H9 (cell line): ENCODE data around the gene ELK1. TPM values are rescaled to one million over a fixed set of nuclear protein-coding genes. Genes with fewer than 3 reads are reported as not detected.

ENCODE experiments used
- DNase-seq: peaks from one replicate; pipeline ENCODE4 v3.0.0-alpha.2; 2017
- H2AFZ ChIP-seq: one replicate; pipeline ENCODE4 v1.6.1; 2013; ENCODE audit warnings: mild to moderate bottlenecking, low read length, control low read depth, moderate library complexity
- H2AK5ac ChIP-seq: 2 replicates; pipeline ENCODE4 v1.6.1; 2013; ENCODE audit warnings: low read length, control low read depth, mixed read lengths; ENCODE audit not compliant: insufficient read length
- H2BK120ac ChIP-seq: one replicate; pipeline ENCODE4 v1.6.1; 2013; ENCODE audit warnings: low read depth, mild to moderate bottlenecking, low read length, control low read depth, inconsistent platforms; ENCODE audit not compliant: poor library complexity, severe bottlenecking
- H2BK12ac ChIP-seq: 2 replicates; pipeline ENCODE4 v1.6.1; 2013; ENCODE audit warnings: low read length, control low read depth, mixed read lengths, low read depth; ENCODE audit not compliant: insufficient read length
- H2BK15ac ChIP-seq: 2 replicates; pipeline ENCODE4 v1.6.1; 2013; ENCODE audit warnings: low read depth, low read length, control low read depth
- H2BK20ac ChIP-seq: one replicate; pipeline ENCODE4 v1.6.1; 2013; ENCODE audit warnings: low read depth, mild to moderate bottlenecking, low read length, control low read depth, inconsistent platforms; ENCODE audit not compliant: poor library complexity, severe bottlenecking
- H2BK5ac ChIP-seq: 2 replicates; pipeline ENCODE4 v1.6.1; 2013; ENCODE audit warnings: low read length, control low read depth, mixed read lengths; ENCODE audit not compliant: insufficient read length
- H3K14ac ChIP-seq: 2 replicates; pipeline ENCODE4 v1.6.1; 2013; ENCODE audit warnings: low read length, control low read depth; ENCODE audit not compliant: insufficient read depth
- H3K18ac ChIP-seq: 2 replicates; pipeline ENCODE4 v1.6.1; 2013; ENCODE audit warnings: low read depth, mild to moderate bottlenecking, mixed read lengths, low read length, control low read depth; ENCODE audit not compliant: insufficient read length
- H3K23ac ChIP-seq: 2 replicates; pipeline ENCODE4 v1.6.1; 2013; ENCODE audit warnings: low read length, control low read depth, mixed read lengths, low read depth; ENCODE audit not compliant: insufficient read length
- H3K23me2 ChIP-seq: 2 replicates; pipeline ENCODE4 v1.6.1; 2013; ENCODE audit warnings: low read depth, mild to moderate bottlenecking, mixed read lengths, low read length, control low read depth; ENCODE audit not compliant: insufficient read length, poor library complexity, severe bottlenecking
- H3K27ac ChIP-seq: 2 replicates; pipeline ENCODE4 v1.5.1; 2013; ENCODE audit warnings: low read length, control low read depth, mixed read lengths, low read depth; ENCODE audit not compliant: insufficient read length
- H3K27me3 ChIP-seq: 2 replicates; pipeline ENCODE4 v1.6.1; 2013; ENCODE audit warnings: low read length, control low read depth, inconsistent platforms; ENCODE audit not compliant: insufficient read depth
- H3K4ac ChIP-seq: 2 replicates; pipeline ENCODE4 v1.6.1; 2013; ENCODE audit warnings: low read depth, mild to moderate bottlenecking, control low read depth, inconsistent platforms, low read length, moderate library complexity
- H3K4me1 ChIP-seq: 2 replicates; pipeline ENCODE4 v1.6.1; 2013; ENCODE audit warnings: low read length, control low read depth, inconsistent platforms; ENCODE audit not compliant: insufficient read depth
- H3K4me2 ChIP-seq: 2 replicates; pipeline ENCODE4 v1.6.1; 2013; ENCODE audit warnings: low read length, control low read depth, mixed read lengths; ENCODE audit not compliant: insufficient read length, insufficient read depth
- H3K56ac ChIP-seq: 2 replicates; pipeline ENCODE4 v1.6.1; 2013; ENCODE audit warnings: low read depth, mild to moderate bottlenecking, mixed read lengths, low read length, control low read depth; ENCODE audit not compliant: insufficient read length
- H3K79me1 ChIP-seq: 2 replicates; pipeline ENCODE4 v1.6.1; 2013; ENCODE audit warnings: low read depth, mild to moderate bottlenecking, moderate library complexity, low read length, control low read depth, inconsistent platforms; ENCODE audit not compliant: insufficient read depth, poor library complexity, severe bottlenecking
- H3K79me2 ChIP-seq: 2 replicates; pipeline ENCODE4 v1.6.1; 2013; ENCODE audit warnings: low read length, control low read depth, inconsistent platforms; ENCODE audit not compliant: insufficient read depth
- H3K9ac ChIP-seq: 2 replicates; pipeline ENCODE4 v1.6.1; 2013; ENCODE audit warnings: low read length, control low read depth, mixed read lengths; ENCODE audit not compliant: insufficient read length; ENCODE audit errors: extremely low read depth
- H3K9me3 ChIP-seq: one replicate; pipeline ENCODE4 v1.6.1; 2013; ENCODE audit warnings: low read depth, low read length, inconsistent platforms; ENCODE audit not compliant: control insufficient read depth
- H3T11ph ChIP-seq: one replicate; pipeline ENCODE4 v1.6.1; 2013; ENCODE audit warnings: mild to moderate bottlenecking, low read length, control low read depth, inconsistent platforms
- H4K20me1 ChIP-seq: one replicate; pipeline ENCODE4 v1.6.1; 2013; ENCODE audit not compliant: control insufficient read depth, insufficient read length, insufficient read depth
- H4K5ac ChIP-seq: 2 replicates; pipeline ENCODE4 v1.6.1; 2013; ENCODE audit warnings: low read depth, mild to moderate bottlenecking, mixed read lengths, low read length, control low read depth; ENCODE audit not compliant: insufficient read length
- H4K8ac ChIP-seq: replicated peaks from 2 replicates; pipeline ENCODE4 v1.6.1; 2013; ENCODE audit warnings: low read length, control low read depth, mixed read lengths, low read depth; ENCODE audit not compliant: insufficient read length
- H4K91ac ChIP-seq: 2 replicates; pipeline ENCODE4 v1.6.1; 2013; ENCODE audit warnings: low read depth, mild to moderate bottlenecking, moderate library complexity, mixed read lengths, low read length, control low read depth; ENCODE audit not compliant: insufficient read length
- H3K27ac Mint-ChIP-seq, 3 experiments: 2 replicates in 2 of 3; 3 replicates in 1 of 3; pipeline ENCODE4 v1.8.0; 2020 to 2021; ENCODE audit warnings: mixed read lengths in 3 of 3, mild to moderate bottlenecking in 1 of 3, moderate library complexity in 1 of 3
- H3K27me3 Mint-ChIP-seq: 2 replicates; pipeline ENCODE4 v1.8.0; 2021; ENCODE audit warnings: low read depth, mild to moderate bottlenecking, moderate library complexity, mixed read lengths
- H3K36me3 Mint-ChIP-seq, 3 experiments: 2 replicates in 2 of 3; 3 replicates in 1 of 3; pipeline ENCODE4 v1.8.0; 2020 to 2021; ENCODE audit warnings: low read depth in 3 of 3, mixed read lengths in 3 of 3; ENCODE audit not compliant: insufficient read depth in 1 of 3
- H3K4me1 Mint-ChIP-seq, 2 experiments: 2 replicates each; pipeline ENCODE4 v1.8.0; 2020; ENCODE audit warnings: mixed read lengths in 2 of 2
- H3K4me3 Mint-ChIP-seq, 2 experiments: 2 replicates in 1 of 2; 3 replicates in 1 of 2; pipeline ENCODE4 v1.8.0; 2020 to 2021; ENCODE audit warnings: mild to moderate bottlenecking in 2 of 2, mixed read lengths in 2 of 2, moderate library complexity in 1 of 2
- H3K9me3 Mint-ChIP-seq, 2 experiments: 2 replicates in 1 of 2; 3 replicates in 1 of 2; pipeline ENCODE4 v1.8.0; 2020; ENCODE audit warnings: mild to moderate bottlenecking in 2 of 2, mixed read lengths in 2 of 2, moderate library complexity in 1 of 2
- WGBS: extraction: QIAGEN DNeasy Blood & Tissue Kit; methylation state at CpG from one replicate; pipeline ENCODE4 v1.1.7; 2013; ENCODE audit warnings: missing lambda C conversion rate, low lambda C conversion rate, mixed read lengths; ENCODE audit not compliant: insufficient read length; ENCODE audit errors: extremely low coverage; 5-methylcytosine and 5-hydroxymethylcytosine counted together
- total RNA-seq: library from RNA; stranded (reverse); gene quantifications from 2 replicates; pipeline ENCODE4 v1.2.1, GENCODE V29; 2021
- TF ChIP-seq, protein P1 (sequence below): fragments of 200-600 bp; sonication (generic); conservative IDR thresholded peaks from 3 replicates; pipeline ENCODE4 v1.8.0; 2021; ENCODE audit warnings: antibody characterized with exemption, mild to moderate bottlenecking

The ELK1 gene
- total RNA-seq, 1 experiment from 2014 or later = 49.8 TPM

DNA sequence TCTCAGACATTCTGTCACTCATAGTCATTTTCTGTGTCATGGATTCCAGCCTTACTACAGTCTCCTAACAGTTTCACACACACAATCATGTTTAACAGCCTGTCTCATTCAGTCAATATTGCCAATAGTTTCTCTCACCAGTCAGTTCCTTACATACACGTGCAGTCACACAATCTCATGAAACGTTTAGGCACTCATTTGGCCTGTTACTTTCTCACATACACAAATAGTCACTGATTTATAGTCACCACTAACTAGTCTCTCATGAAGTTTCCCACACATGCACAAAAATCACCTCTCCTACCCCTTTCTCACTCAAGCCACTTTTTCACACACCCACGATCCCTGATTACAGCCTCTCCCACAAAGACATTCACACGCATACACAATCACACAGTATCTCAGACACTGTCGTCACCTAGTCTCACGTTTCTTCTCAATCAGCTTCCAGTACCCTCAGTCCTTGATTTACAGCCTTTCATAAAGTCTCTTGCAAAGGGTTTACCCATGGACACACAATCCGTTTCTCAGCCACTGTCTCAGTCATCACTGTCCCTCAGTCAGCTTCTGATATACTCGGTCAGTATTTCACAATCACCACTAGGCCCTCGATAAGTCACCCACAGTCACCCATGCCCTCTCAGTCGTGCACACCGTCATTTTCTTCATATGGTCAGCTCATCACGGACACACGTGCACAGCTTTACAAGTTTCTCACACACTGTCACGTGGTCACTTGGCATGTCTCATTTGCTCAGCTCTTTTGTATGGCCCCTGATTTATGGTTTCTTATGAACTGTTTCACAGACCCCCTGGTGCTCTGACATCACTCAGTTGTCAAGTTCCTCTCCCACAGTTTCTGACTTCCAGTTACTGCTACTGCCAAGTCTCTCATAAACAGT is 16.4 kb downstream of the ELK1 start:
- H4K20me1 ChIP-seq = no peaks in the 10 kb centered on the region
- no peak overlapping the region for H4K91ac ChIP-seq
- TF ChIP-seq, protein P1, sequence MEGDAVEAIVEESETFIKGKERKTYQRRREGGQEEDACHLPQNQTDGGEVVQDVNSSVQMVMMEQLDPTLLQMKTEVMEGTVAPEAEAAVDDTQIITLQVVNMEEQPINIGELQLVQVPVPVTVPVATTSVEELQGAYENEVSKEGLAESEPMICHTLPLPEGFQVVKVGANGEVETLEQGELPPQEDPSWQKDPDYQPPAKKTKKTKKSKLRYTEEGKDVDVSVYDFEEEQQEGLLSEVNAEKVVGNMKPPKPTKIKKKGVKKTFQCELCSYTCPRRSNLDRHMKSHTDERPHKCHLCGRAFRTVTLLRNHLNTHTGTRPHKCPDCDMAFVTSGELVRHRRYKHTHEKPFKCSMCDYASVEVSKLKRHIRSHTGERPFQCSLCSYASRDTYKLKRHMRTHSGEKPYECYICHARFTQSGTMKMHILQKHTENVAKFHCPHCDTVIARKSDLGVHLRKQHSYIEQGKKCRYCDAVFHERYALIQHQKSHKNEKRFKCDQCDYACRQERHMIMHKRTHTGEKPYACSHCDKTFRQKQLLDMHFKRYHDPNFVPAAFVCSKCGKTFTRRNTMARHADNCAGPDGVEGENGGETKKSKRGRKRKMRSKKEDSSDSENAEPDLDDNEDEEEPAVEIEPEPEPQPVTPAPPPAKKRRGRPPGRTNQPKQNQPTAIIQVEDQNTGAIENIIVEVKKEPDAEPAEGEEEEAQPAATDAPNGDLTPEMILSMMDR = no peak
- H3K4me2 ChIP-seq = no peak overlapping the region
- no peak overlapping the region for H2AK5ac ChIP-seq
- Mint-ChIP-seq H3K4me1 (peaks cover 6 to 22% of the 10 kb centered on the region in 2 experiments), H3K27me3 (no peaks in the 10 kb centered on the region; the same call in 1 of the 2 replicates), H3K36me3 (peaks cover 24 to 32% (median 27%) of the 10 kb centered on the region in 3 experiments), H3K27ac (no peak overlapping the region), H3K9me3 (peaks cover 47 to 53% of the 10 kb centered on the region in 2 experiments), H3K4me3 (no peak overlapping the region)
- no peak overlapping the region for H3T11ph ChIP-seq
- no peaks in the 10 kb centered on the region for H3K79me2 ChIP-seq
- no peak overlapping the region for H4K5ac ChIP-seq
- H3K79me1 ChIP-seq = no peaks in the 10 kb centered on the region
- H3K9me3 ChIP-seq = peaks cover 35% of the 10 kb centered on the region
- peaks cover under 1% of the 10 kb centered on the region; the same call in 1 of the 2 replicates for H3K4me1 ChIP-seq
- H2BK5ac ChIP-seq = no peak overlapping the region
- H3K14ac ChIP-seq = no peak overlapping the region
- no peaks in the 10 kb centered on the region for H3K27me3 ChIP-seq
- no peaks in the 10 kb centered on the region for H3K23me2 ChIP-seq
- no peak overlapping the region for H3K27ac ChIP-seq
- no peak overlapping the region for H3K4ac ChIP-seq
- DNase-seq = no peak
- H2BK15ac ChIP-seq = no peak overlapping the region
- no peak overlapping the region for H2BK120ac ChIP-seq
- no peak overlapping the region for H2BK12ac ChIP-seq
- H2BK20ac ChIP-seq = no peak overlapping the region
- no peak overlapping the region for H3K9ac ChIP-seq
- no peak overlapping the region for H3K56ac ChIP-seq
- WGBS = no CpG with 5 or more reads among the region's 14 CpGs
- no peak overlapping the region for H3K23ac ChIP-seq
- H3K18ac ChIP-seq = no peak overlapping the region
- no peak overlapping the region for H4K8ac ChIP-seq
- no peak overlapping the region for H2AFZ ChIP-seq
